ENCODE measurements around the gene TRPM5. TPM values are rescaled to one million over a fixed set of nuclear protein-coding genes. Genes with fewer than 3 reads are reported as not detected.

Gene TRPM5
- total and polyA plus RNA-seq, 9 of the 15 experiments (the other 6 are each of a cell fraction or from before 2014, with no cell fraction given), result not detected

GRCh38 chr11:2462543-2462985 lies 18.2 kb upstream of the TRPM5 start:
- FAIRE-seq, result no peak
- no peak for TF ChIP-seq ZNF717 (CRISPR knock-in tag; IDR thresholded peaks at IDR 0.05)
- no peak for TF ChIP-seq FOXK2 (conservative IDR thresholded peaks at IDR 0.05 in 1 of 2, IDR thresholded peaks at IDR 0.05 in 1 of 2; ENCODE audit: low read depth in 2 of 2)

GRCh38 chr11:2461956-2462542 lies 17.7 kb upstream of the TRPM5 start:
- Histone ChIP-seq H3K9ac (ENCODE audit: insufficient read depth in 1 of 2, low read depth in 2 of 2, low read length in 2 of 2) (no peak overlapping the region), H3K79me2 (ENCODE audit: control insufficient read depth, insufficient read depth, low read length) (no peaks in the 10 kb centered on the region), H3K9me1 (ENCODE audit: control insufficient read depth, insufficient read depth, low read length) (peaks cover under 1% of the 10 kb centered on the region), H3K27me3 (ENCODE audit: control insufficient read depth in 2 of 2, insufficient read depth in 2 of 2, low read length in 2 of 2) (peaks cover 10 to 58% of the 10 kb centered on the region in 2 experiments; a peak in 4 of 5 replicates), H3K9me3 (replicated peaks; ENCODE audit: control insufficient read depth, insufficient read depth, low read depth, low read length) (no peaks in the 10 kb centered on the region), H3K4me3 (no peak overlapping the region), H2AFZ (ENCODE audit: low read depth, low read length) (no peak overlapping the region), H3K4me2 (ENCODE audit: insufficient read depth, low read length) (no peak overlapping the region), H3K4me1 (replicated peaks in 1 of 2; ENCODE audit: control insufficient read depth in 2 of 2, insufficient read depth in 2 of 2, low read length in 2 of 2) (peaks cover 0 to 30% of the 10 kb centered on the region in 2 experiments; a peak in 2 of 5 replicates), H3K27ac (ENCODE audit: extremely low read depth, low read depth, low read length) (no peak overlapping the region), H4K20me1 (replicated peaks; ENCODE audit: control insufficient read depth, insufficient read depth, low read length) (peaks cover 8% of the 10 kb centered on the region; the same call in 1 of the 2 replicates), H3K36me3 (ENCODE audit: control insufficient read depth, insufficient read depth, low read length) (no peaks in the 10 kb centered on the region)
- FAIRE-seq, result no peak
- intact Hi-C loops (cut with micrococcal nuclease), result no loop called here
- BruUV-seq (replicated peaks), result no TSS peak
- no peak for TF ChIP-seq NR4A1 (CRISPR knock-in tag; IDR thresholded peaks at IDR 0.05)
- TF ChIP-seq NR4A1 (tag; IDR thresholded peaks at IDR 0.05), result no peak
- no peak for TF ChIP-seq C11orf30 (IDR thresholded peaks at IDR 0.05; ENCODE audit: low read depth)
- no peak for TF ChIP-seq TEAD1 (CRISPR knock-in tag; IDR thresholded peaks at IDR 0.05)
- TF ChIP-seq SMARCA5 (IDR thresholded peaks at IDR 0.05), result no peak
- no peak for TF ChIP-seq FOSL1 (tag; conservative IDR thresholded peaks at IDR 0.05)
- TF ChIP-seq ZBTB2 (IDR thresholded peaks at IDR 0.05), result no peak
- TF ChIP-seq ZNF174 (CRISPR knock-in tag; IDR thresholded peaks at IDR 0.05), result no peak
- TF ChIP-seq SP1 (CRISPR knock-in tag; IDR thresholded peaks at IDR 0.05), result no peak
- TF ChIP-seq ZNF384 (IDR thresholded peaks at IDR 0.05; ENCODE audit: low read depth, low read length), result no peak
- no peak for TF ChIP-seq CHD2 (IDR thresholded peaks at IDR 0.05; ENCODE audit: low read depth, low read length)
- TF ChIP-seq TRIM28 (IDR thresholded peaks at IDR 0.05), result no peak
- no peak for TF ChIP-seq PHB2 (IDR thresholded peaks at IDR 0.05; ENCODE audit: low read depth)
- no peak for DNase-seq (ENCODE audit: extremely low read depth in 1 of 4, low spot score in 3 of 4)
- ChIA-PET CTCF (ENCODE audit: low intra/inter-chr PET ratio) (interaction anchor here (0.7 kb wide), 1 partner anchor 271 kb away, joined by 3 read pairs; no protein-coding TSS in a partner anchor), POLR2A (no interaction called here)
- ATAC-seq, result no peak
- in situ Hi-C loops (cut with MboI), result no loop called here
- WGBS (ENCODE audit: insufficient coverage, low coverage, missing lambda C conversion rate), result 8% methylated on average over 12 of the region's 14 CpGs

More at GRCh38 chr11:2462543-2462985, 18.2 kb upstream of the TRPM5 start:
- H3K4me3 ChIP-seq, result no peak overlapping the region
- H3K4me1 ChIP-seq (replicated peaks in 1 of 2; ENCODE audit: control insufficient read depth in 2 of 2, insufficient read depth in 2 of 2, low read length in 2 of 2), result peaks cover 0 to 36% of the 10 kb centered on the region in 2 experiments; a peak in 2 of 5 replicates
- H3K4me2 ChIP-seq (ENCODE audit: insufficient read depth, low read length), result no peak overlapping the region
- H2AFZ ChIP-seq (ENCODE audit: low read depth, low read length), result no peak overlapping the region
- DNase-seq (ENCODE audit: extremely low read depth in 1 of 4, low spot score in 3 of 4) (no peak), ATAC-seq (no peak)
- no peak overlapping the region for H3K27ac ChIP-seq (ENCODE audit: extremely low read depth, low read depth, low read length)
- no peaks in the 10 kb centered on the region for H3K9me3 ChIP-seq (replicated peaks; ENCODE audit: control insufficient read depth, insufficient read depth, low read depth, low read length)
- no peaks in the 10 kb centered on the region for H3K79me2 ChIP-seq (ENCODE audit: control insufficient read depth, insufficient read depth, low read length)
- peaks cover 10 to 63% of the 10 kb centered on the region in 2 experiments; a peak in 4 of 5 replicates for H3K27me3 ChIP-seq (ENCODE audit: control insufficient read depth in 2 of 2, insufficient read depth in 2 of 2, low read length in 2 of 2)
- POLR2A ChIA-PET, result no interaction called here
- peaks cover 2% of the 10 kb centered on the region for H3K9me1 ChIP-seq (ENCODE audit: control insufficient read depth, insufficient read depth, low read length)
- CTCF ChIA-PET (ENCODE audit: low intra/inter-chr PET ratio), result interaction anchor here (0.7 kb wide), 1 partner anchor 272 kb away, joined by 3 read pairs; no protein-coding TSS in a partner anchor
- no peak overlapping the region for H3K9ac ChIP-seq (ENCODE audit: insufficient read depth in 1 of 2, low read depth in 2 of 2, low read length in 2 of 2)
- intact Hi-C loops (cut with micrococcal nuclease) (no loop called here), in situ Hi-C loops (cut with MboI) (no loop called here)
- H4K20me1 ChIP-seq (replicated peaks; ENCODE audit: control insufficient read depth, insufficient read depth, low read length), result peaks cover 8% of the 10 kb centered on the region; the same call in 1 of the 2 replicates
- 6% methylated on average over 3 of the region's 8 CpGs for WGBS (ENCODE audit: insufficient coverage, low coverage, missing lambda C conversion rate)
- no TSS peak for BruUV-seq (replicated peaks)
- H3K36me3 ChIP-seq (ENCODE audit: control insufficient read depth, insufficient read depth, low read length), result no peaks in the 10 kb centered on the region

Data from K562 (cell line).